Brain microvascular endothelial cell (primary cell): ENCODE results near the gene WDTC1.

Experiments
- DNase-seq: peaks from one replicate; pipeline ENCODE4 v3.0.0-alpha.2; 2020
- H3K27ac ChIP-seq: fragments of 250-450 bp; sonication (Bioruptor Pico); 2 replicates; pipeline ENCODE4 v1.5.1; 2020; ENCODE audit warnings: mild to moderate bottlenecking, moderate library complexity
- H3K27me3 ChIP-seq: fragments of 250-450 bp; sonication (Bioruptor Pico); replicated peaks from 2 replicates; pipeline ENCODE4 v1.5.1; 2020; ENCODE audit warnings: mild to moderate bottlenecking
- H3K36me3 ChIP-seq: fragments of 250-450 bp; sonication (Bioruptor Pico); replicated peaks from 2 replicates; pipeline ENCODE4 v1.5.1; 2020; ENCODE audit warnings: mild to moderate bottlenecking
- H3K4me3 ChIP-seq: 2 replicates; pipeline ENCODE4 v1.5.1; 2011; ENCODE audit warnings: low read depth, mild to moderate bottlenecking, control low read depth, low read length, moderate library complexity
- CTCF ChIP-seq: IDR thresholded peaks from 2 replicates; pipeline ENCODE4 v1.5.1; 2011; ENCODE audit warnings: low read depth, mild to moderate bottlenecking, moderate library complexity, low read length, control low read depth, inconsistent platforms; ENCODE audit errors: missing control alignments
- in situ Hi-C: cut with HindIII; loops from 2 replicates; pipeline ENCODE4 v1.10.0; 2017; ENCODE audit warnings: low sequenced_read_pairs, low pct_ligation_motif_present

The WDTC1 gene

DNA sequence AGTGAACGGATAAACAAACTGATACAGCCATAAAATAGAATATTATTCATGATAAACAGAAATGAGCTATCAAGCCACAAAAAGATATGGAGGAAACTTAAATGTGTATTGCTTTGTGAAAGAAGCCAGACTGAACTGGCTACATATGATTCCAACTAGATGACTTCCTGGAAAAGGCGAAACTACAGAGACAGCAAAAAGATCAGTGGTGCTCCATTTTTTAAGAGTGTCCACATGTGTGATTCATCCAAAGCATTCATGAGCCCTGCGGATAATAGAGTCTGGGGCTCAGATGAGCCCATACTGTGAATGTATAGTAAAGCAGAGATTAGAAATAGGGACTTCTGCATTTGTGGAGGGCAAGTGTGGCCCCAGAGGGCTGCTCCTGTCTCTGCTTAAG, 79.7 kb downstream of the WDTC1 start:
- in situ Hi-C loops = no loop called here
- no peak overlapping the region for H3K4me3 ChIP-seq
- TF ChIP-seq CTCF = no peak

DNA sequence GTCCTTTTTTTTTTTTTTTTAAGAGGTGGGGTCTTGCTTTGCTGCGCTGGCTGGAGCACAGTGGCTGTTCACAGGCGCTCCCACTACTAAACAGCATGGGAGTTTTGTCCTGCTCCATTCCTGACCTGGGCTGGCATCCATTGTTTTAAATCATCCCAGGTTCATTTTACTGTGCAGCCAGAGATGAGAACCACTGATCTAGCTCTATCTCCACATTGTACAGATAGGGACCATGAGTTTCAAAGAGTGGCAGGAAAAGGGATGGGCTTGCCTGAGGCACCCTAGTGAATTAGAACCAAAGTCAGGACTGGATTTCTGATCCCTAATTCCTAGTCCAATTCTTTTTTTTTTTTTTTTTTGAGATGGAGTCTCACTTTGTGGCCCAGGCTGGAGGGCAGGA, 80.3 kb downstream of the WDTC1 start:
- no peaks in the 10 kb centered on the region for H3K27me3 ChIP-seq
- no peak for TF ChIP-seq CTCF
- no peaks in the 10 kb centered on the region for H3K36me3 ChIP-seq
- H3K27ac ChIP-seq = no peak overlapping the region
- DNase-seq = no peak
- in situ Hi-C loops = no loop called here
- H3K4me3 ChIP-seq = no peak overlapping the region

More for the DNA sequence above, 79.7 kb downstream of the WDTC1 start:
- Histone ChIP-seq H3K27me3 (no peaks in the 10 kb centered on the region), H3K36me3 (no peaks in the 10 kb centered on the region), H3K27ac (no peak overlapping the region)
- no peak for DNase-seq

DNA sequence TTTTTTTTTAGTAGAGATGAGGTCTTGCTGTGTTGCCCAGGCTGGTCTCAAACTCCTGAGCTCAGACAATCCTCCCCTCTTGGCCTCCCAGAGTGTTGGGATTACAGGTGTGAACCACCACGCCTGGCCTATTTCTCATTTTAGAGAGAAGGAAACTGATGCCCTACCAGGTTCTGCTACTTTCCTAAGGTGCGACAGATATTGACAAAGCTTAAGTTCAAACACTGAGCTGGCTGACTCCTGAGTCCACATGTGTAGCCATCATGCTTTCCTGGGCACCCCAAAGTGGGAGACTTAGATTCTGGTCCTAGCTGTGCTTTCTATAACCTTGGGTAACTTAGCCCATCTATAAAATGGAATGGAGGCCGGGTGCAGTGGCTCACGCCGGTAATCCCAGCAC, 82.4 kb downstream of the WDTC1 start:
- H3K27me3 ChIP-seq = no peaks in the 10 kb centered on the region
- no peak overlapping the region for H3K4me3 ChIP-seq
- no peaks in the 10 kb centered on the region for H3K36me3 ChIP-seq
- TF ChIP-seq CTCF = no peak
- in situ Hi-C loops = no loop called here
- no peak for DNase-seq
- no peak overlapping the region for H3K27ac ChIP-seq

DNA sequence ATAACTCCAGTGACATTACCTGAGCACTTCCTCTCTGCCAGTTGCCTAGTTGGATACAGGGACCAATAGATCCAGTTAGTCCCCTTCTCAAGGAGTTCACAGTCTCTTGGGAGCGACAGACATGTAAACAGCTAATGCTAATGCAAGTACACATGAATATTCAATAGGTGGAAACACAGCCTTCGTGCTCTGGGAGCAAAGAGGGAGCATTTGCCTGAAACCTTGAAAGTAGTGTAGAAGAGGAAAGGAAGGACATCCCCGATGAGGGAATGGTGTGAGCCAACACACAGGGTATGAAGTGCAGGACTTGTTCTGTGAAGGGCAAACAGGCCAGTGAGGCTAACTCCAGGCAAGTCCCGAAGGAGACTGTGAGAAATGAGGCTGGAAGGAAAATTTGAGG, 83.7 kb downstream of the WDTC1 start:
- no peak for TF ChIP-seq CTCF

GRCh38 chr1:27318596-27318995, 84.2 kb downstream of the WDTC1 start:
- H3K36me3 ChIP-seq = no peaks in the 10 kb centered on the region
- H3K27ac ChIP-seq = no peak overlapping the region
- H3K27me3 ChIP-seq = no peaks in the 10 kb centered on the region
- in situ Hi-C loops = no loop called here
- no peak for DNase-seq
- H3K4me3 ChIP-seq = no peak overlapping the region
- TF ChIP-seq CTCF = no peak

More for the DNA sequence above, 83.7 kb downstream of the WDTC1 start:
- no peak overlapping the region for H3K27ac ChIP-seq
- no peak for DNase-seq
- no peak overlapping the region for H3K4me3 ChIP-seq
- no peaks in the 10 kb centered on the region for H3K27me3 ChIP-seq
- H3K36me3 ChIP-seq = no peaks in the 10 kb centered on the region
- in situ Hi-C loops = no loop called here

DNA sequence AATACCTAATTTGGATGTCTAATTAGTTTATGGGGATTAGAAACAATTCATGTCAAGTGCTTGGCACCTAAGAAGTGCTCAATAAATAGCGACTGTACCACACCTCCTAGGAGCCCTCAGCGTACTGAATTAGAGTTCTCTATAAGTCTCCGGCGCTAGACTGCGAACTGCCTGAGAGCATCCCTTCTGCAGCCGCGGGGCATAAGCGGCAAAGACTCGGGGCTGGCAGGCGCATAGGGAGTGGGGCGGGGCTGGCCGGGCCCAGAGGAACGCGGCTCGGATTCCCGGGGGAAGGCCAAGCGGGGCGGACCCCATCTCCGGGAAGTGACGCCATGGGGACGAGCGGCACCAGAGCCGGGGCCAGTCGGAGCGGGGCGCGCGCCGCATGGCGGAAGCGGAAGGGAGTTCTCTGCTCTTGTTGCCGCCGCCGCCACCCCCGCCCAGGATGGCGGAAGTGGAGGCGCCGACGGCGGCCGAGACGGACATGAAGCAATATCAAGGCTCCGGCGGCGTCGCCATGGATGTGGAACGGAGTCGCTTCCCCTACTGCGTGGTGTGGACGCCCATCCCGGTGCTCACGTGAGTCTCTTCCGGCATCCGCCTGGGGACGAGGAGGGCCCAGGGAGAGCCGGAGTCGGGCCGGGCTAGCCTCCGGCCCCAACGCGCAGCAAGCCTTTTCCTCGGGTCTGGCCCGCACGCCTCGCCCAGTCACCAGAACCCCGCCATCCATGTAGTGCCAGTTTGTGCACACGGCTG, 87.6 kb downstream of the WDTC1 start, which contains the start of gene TMEM222:
Gene TMEM222, plus strand, starts transcription at position 351 of the 756 bp plus-strand sequence. Its CDS starts 35 bp downstream, at position 386.
- in situ Hi-C loops = no loop called here

More for the DNA sequence above, 87.6 kb downstream of the WDTC1 start, which contains the start of gene TMEM222:
- peaks cover 11% of the 10 kb centered on the region for H3K36me3 ChIP-seq
- no peaks in the 10 kb centered on the region for H3K27me3 ChIP-seq
- peak within 1 kb of the TSS; percentile 79 for H3K27ac ChIP-seq
- DNase-seq = peak; percentile 92
- no peak for TF ChIP-seq CTCF
- H3K4me3 ChIP-seq = peak within 1 kb of the TSS; percentile 100
